NCI-H2107 treated with DMSO at 0.1 percent for 48 hours (cell line): ENCODE results near the gene CFAP410.
"Not testable (repeated sequence)": the region's sequence is repeated elsewhere in the genome, so short reads cannot be mapped to it uniquely, and the experiment has no call there.

Experiments
- DNase-seq: peaks from one replicate; lab custom pipeline; 2025; ENCODE audit not compliant: unreplicated experiment; lab: John Stamatoyannopoulos, UW

The CFAP410 gene

DNA sequence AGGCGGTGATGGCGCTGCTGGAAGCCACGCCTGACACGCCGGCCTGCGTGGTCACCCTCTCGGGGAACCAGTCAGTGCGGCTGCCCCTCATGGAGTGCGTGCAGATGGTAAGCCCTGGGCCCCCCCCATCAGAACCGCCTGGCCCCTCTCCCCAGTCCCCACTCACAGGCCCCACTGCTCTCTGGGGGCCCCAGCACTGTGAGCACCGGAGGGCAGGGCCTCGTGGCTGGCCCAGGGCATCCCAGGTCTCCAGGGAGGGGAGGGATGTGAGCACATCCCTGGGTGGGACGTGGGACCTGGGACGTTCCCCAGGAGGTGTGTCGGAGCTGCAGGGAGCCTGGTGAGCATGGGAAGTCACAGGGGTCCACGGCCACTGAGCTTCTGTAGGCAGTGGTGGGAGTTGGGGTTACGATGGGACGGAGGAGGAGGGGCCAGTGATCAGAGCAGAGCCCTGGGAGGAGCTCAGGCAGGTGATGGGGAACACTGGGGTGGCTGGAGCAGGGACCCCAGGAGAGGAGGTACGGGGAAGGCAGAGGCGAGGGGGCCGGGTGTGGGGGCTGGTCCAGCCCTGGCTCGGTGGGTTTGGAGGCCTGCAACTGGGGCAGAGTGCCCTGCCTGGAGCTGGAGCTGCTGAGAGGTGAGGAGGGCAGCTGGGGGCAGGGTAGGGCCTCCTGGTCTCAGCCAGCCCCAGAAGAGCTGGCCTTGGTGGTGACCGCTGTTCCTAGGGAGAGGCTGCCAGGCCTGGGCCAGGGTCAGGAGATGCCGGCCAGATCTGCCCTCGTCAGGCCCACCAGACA is 20.5 kb downstream of the CFAP410 start:
- no peak for DNase-seq

DNA sequence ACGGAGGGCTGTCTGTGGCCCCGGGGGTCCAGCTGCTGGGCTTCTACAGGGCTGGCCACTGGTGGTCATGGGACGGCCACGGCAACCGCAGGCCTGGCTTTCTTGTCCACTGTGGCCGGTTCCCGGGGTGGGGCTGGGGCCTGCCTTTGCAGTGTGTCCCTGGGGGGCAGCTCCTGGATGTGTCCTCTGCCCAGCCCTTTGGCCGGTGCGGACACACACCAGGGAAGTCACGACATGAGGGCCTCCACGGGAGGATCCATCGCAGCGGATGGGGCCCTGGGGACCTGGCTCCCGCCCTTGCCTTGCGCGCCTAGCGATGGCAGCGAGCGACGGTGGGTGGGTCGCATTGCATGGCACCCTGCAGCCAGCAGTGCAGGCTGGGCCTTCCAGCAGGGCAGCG is 21.3 kb downstream of the CFAP410 start:
- DNase-seq: no peak

DNA sequence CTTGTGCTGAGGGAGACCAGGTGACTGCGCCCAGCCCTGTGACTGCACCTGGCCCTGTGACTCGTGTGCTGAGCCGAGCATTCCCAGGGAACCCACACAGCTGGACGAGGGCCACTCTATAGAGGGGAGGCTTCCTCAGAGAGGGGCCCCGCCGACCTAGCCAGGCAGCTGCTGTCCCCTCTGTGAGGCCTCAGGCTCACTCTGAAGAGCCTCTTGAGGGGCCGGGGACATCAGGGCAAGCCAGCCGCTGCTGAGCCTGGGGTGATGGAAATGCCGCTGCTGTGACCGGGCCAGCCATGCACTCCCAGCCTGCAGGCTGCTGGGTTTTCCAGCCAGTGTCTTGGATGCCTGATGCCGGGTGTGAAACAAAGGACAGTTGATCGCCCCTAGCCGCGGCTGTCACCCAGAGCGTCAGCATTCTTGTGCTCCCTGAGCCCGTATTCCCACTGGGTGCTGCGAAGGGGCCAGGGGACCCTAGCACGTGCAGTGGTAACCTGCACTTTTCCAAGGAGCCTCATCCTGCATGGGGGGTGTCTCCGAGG is 21.9 kb downstream of the CFAP410 start:
- DNase-seq: no peak

DNA sequence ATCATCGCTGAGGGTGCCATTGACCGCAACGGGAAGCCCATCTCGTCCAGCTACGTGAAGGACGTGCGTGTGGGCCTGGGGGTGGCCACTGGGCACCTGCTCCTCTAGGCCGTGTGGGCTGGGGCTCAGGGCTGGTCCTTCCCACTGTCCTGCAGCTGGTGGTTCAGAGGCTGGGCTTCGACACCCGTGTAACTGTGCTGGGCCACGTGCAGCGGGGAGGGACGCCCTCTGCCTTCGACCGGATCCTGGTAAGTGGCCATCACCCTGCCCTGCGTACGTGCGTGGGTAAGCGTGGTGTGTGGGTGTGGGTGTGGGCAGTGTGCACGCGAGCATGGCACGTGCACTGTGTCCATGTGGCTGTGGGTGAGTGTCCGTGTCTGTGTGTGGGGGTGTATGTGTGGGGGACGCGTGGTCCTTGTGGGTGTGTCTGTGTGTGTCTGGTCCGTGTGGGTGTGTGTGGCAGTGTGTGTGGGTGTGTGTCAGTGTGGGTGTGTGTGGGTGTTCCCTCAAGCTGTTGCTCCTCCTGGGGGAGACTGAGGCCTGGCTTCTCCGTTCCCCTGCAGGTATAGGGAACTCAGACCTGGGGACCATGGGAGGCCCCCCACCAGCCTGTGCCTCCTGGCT is 22.8 kb downstream of the CFAP410 start:
- DNase-seq: no peak

DNA sequence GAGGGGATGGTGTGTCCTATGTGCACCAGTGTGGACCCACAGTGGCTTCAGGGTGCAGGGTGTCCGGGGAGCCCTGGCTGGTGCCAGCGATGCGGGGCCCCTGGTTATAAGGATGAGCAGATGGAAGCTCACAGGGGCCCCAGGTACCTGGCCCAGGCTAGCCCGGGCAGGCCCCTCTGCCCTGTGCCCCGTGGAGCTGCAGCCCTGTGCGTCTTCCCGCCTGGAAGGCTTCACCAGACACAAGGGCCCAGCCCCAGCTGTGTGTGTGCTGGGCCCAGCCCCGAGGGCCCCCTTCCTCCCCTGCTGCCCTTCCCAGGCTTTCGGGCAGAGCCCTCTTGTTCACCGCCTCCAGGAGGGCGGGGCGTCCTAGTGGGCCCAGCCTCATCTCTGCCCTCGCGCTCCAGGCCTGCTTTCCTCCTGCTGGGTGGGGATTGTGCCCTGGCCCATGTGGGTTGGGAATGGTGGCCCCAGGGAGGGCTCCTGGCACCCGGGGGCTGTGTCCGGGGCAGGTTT is 23.4 kb downstream of the CFAP410 start:
- DNase-seq: no peak

DNA sequence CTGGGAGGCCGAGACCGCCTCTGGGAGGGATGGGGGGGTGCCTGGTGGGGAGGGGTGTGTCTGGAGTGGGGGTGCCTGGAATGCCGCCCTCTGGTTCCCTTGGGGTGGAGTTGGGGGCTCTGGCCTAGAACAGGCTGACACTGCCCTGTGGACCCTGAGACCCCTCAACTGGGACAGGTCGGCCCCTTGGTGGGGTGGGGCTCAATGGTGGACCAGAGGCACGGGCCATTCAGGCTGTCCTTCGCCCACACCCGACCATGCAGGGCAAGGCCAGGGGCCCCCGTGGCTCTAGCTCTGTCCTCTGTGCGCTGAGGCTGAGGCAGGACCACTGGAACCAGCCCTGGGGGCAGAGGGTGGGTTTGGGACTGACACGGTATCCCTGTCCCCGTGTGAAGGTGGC is 24.6 kb downstream of the CFAP410 start:
- DNase-seq: no peak

DNA sequence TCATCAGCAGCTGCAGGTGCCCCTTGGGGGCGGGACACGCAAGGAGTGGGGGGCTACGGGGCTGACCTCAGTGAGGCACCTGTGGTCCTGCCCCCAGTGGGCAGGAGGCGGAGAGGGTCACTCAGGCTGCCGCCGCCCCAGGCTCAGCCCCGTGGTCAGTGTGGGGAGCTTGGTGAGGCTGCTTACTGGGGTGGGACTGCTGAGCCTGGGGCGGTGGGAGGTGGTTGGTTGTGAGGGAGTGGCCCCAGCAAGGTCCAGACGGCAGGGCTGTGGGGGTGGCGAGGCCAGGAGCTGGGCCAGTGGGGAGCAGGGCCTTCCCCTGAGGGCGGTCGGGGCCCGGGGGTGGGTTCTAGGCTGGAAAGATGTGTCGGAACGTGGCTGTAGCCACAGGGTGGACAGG is 25.1 kb downstream of the CFAP410 start:
- no peak for DNase-seq

DNA sequence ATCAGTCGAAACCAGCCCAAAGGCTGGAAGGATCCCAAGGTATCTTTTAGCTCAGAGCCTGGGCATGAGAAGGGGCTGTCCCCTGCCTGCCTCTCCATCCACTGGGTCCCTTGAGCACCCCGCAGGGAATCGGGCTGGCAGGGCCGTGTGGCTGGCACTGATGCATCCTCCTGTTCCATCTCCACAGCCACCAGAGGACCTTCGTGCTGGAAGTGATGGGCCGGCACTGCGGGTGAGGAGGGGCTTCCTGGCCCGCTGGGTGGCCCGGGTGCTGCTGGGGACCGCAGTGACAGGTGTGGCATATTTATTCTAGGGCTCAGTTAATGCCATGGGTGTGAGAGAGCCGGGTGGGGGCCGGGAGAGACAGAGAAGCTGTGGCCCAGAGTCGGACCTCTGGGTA is 25.7 kb downstream of the CFAP410 start:
- no peak for DNase-seq

DNA sequence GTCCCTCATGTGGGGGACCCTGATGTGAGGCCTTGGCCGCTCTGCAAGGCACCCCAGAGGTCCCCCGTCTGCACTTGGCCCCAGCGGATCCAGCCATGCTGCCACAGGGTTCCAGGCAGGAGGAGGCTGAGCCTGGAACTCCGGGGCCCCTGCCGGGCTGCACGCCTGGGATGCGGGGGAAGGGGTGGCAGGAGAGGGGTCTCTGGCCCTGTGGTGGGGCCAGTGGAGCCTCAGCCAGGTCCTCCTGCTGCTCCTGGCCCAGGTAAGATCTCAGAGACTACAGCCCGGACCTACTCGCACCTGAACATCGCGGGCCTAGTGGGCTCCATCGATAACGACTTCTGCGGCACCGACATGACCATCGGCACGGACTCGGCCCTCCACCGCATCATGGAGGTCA is 26.5 kb downstream of the CFAP410 start:
- DNase-seq: no peak

DNA sequence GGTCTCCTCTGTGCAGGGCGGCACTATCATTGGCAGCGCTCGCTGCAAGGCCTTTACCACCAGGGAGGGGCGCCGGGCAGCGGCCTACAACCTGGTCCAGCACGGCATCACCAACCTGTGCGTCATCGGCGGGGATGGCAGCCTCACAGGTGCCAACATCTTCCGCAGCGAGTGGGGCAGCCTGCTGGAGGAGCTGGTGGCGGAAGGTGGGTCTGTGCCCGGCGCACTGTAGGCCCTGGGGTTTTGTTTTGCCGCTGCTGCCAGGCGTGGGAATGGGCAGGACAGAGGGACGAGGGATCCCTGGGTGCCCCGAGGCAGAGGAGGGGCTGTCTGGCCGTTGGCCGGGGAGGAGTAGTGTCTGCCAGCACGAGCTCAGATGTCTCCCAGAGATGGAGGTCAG is 27.1 kb downstream of the CFAP410 start:
- no peak for DNase-seq

DNA sequence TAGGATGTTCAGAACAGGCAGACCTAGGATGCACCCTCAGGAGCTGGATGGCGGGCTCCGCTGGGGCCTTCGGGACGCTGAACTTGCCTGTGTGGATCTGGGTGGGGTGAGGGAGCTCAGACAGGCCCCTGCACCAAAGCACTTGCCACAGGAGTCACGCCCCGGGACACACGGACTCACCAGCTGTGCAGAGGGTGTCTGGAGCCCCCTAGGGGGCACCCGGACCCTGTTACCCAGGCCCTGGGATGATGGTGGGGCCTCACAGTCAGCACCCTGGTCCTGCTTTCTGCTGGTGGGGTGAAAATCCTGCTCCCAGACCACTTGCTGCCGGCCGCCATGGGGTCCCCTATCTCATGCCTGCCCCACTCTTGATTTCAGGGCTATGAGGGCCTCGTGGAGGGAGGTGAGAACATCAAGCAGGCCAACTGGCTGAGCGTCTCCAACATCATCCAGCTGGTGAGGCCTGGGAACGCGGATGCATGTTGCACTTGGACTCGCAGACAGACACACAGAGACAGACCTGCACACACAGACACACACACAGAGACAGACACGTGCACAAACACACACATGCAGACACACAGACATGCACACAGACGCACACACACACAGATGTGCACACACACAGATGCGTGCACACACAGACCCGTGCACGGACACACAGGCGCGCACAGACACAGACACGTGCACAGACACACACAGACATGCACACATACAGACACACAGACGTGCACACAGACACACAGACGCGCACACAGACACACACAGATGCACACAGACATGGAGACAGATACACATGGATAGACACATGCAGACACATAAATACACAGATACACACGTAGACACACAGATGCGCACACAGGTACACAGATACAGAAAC is 28.3 kb downstream of the CFAP410 start:
- DNase-seq: no peak

DNA sequence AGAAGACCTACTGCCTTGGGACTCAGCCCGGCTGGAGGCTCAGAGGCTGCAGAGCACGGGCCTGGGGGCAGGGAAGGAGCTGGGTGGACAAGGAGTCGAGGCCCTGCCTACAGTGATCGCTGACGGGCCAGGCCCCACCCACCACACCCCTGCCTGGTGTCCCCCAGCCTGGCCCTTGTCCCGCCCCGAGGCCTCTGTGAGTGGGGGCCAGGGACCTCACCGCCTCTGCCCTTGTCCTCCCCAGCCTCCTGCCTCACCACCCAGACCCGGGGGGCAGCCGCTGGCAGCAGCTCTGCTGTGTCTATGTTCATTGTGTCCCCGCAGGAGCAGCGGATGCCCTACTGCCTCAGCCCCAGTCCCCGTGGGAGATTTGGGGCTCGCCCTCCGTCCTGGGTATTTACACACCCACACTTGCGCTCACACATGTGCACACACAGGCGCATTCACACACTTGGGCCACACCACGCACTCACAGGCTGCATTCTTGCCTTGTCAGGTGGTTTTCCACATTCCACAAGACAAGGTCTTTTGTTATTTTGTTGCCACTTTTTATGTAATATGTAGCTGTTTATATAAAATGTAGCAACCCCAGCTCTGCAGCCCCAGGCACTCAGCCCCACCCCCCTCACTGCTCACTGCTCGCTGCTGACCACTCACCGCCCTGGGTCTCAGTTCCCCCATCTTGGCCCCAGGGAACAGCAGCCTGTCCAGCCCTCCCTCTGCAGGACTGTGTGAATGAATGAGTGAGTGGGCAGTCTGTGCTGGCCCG is 32.1 kb downstream of the CFAP410 start:
- no peak for DNase-seq

DNA sequence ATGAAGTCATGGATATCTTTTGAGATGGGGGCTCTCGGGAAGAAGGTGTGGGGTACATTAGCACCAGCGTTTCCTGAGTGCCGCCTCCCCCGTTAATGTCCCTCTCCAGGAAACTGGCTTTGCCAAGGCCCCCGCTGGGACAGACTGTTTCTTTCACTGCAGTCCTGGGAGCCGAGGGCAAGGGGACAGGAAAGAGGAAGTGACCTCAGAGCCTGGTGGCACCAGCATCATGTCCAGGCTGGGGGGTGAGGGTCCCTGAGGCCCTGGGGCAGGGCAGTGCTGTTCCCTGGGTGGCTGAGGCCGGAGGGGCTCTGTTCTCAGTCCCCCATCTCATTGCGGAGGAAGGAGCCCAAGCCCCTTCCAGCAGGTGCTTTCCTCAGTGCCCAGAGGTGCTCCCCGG is 33.5 kb downstream of the CFAP410 start:
- DNase-seq: no peak

DNA sequence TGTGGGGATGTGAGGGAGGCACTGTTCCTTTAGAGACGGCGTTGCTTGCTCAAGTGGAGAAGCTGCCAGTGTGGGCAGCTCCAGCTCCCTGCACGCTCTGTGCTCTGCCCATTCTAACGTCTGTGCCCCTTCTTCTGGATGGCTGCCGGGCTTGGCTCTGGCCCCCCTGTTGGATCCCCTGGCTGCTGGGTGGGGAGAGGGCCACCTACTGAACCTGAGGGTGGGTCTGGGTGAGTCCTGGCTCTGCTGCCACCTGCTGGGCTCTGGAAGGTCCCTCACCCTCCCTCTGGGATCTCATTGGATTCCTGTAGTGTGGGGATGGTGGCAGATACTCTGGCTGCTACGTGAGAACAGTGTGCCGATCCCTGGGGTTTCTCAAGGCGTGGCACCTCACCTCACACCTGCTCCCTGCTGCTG is 34.3 kb downstream of the CFAP410 start:
- DNase-seq: peak; percentile 42

DNA sequence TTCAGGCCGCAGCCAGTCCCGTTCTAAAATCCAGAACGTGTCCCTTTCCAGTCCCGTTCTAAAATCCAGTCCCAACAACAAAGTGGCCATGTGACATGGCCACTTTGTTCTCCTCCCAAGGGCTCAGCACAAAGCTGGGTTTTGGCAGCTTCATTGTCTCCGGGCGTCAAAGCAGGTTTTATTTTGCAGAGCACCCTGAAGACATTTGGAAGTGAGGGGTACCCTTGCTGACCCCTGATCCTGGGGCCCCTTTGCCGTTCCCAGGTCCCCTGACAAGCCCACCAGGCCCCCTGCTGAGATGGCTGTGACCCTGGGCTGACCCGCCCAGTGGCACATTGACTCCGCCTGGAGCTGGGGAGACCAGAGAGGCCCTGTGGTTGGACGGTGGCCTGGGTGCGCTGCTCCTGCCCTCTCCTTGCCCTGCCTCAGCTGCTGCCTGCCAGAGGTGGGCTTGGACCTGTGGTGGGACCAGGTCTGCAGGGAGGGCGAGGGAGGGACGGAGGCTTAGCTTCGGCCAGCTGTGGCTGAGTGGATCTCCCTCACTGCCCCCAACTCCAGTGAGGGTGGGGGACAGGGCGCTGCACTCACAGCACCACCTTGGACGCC is 35.1 kb downstream of the CFAP410 start:
- DNase-seq: no peak

DNA sequence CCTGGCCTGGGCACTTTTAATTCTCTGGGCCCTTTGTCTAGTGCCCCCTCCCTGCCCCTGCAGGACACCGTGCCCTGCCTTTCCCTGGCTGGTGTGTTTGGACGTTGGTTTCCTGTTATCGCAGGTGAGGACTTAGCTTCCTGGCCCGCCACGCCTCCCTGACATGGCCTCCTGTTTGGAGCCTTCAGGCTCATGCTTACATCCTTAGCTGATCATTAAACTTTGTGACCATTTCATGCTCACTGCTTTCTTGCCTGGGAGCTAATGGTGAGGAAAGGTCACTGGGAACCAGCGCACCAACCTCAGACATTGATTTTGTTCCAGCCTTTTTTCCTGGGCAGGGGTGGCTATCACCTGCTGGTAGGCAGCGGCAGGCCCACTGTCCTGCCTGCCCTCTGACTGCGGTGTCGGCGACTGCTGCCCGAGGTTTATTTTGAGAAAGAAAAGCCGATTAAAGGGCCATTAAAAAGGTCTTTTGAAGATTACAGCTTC is 35.7 kb downstream of the CFAP410 start:
- no peak for DNase-seq

DNA sequence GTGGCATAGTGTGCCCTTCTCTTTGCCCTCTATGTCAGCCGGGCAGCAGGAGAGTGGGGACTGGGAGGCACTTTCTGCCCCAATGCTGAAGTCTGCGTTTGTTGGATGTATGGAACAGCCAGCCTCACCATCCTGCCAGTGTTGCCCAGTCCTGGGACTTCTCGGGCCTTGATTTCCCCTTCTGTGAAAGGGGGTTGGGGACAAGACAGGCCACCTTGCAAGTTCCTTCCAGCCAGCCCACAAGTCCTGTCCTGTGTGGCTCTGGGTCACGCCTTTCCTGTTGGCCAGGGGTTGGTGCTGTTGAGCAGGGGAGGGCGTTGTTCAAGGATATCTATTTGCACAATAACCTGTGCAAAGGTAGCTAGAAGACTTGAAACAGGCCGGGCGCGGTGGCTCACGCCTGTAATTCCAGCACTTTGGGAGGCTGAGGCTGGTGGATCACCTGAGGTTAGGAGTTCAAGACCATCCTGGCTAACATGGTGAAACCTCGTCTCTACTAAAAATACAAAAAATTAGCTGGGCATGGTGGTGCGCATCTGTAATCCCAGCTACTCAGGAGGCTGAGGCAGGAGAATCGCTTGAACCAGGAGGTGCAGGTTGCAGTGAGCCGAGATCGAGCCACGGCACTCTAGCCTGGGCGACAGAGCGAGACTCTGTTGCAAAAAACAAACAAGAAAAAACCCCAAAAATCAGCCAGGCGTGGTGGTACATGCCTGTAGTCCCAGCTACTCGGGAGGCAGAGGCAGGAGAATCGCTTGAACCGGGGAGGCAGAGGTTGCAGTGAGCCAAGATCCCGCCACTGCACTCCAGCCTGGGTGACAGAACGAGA is 36.4 kb downstream of the CFAP410 start:
- DNase-seq: not testable (repeated sequence)

DNA sequence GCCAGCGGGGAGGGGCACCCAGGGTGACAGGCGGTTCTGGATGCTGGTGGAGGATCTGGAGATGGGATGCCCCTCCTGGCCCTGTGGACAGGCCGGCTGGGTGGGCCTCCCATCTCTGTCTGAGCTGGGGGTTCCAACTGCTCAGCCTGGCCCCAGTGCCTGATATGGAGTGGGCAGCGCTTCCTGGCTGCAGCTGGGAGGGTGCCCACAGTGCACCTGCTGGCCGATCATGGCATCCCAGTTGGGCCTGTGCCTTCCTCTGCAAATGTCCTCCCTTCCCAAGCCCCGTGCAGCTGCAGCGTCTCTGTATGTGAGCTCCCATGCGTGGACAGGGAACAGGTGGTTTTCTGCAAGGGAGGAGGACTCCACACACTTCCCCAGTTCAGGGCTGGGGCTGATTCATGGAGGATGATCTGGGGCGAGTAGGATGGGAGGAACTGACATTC is 37.2 kb downstream of the CFAP410 start:
- DNase-seq: peak; percentile 54

DNA sequence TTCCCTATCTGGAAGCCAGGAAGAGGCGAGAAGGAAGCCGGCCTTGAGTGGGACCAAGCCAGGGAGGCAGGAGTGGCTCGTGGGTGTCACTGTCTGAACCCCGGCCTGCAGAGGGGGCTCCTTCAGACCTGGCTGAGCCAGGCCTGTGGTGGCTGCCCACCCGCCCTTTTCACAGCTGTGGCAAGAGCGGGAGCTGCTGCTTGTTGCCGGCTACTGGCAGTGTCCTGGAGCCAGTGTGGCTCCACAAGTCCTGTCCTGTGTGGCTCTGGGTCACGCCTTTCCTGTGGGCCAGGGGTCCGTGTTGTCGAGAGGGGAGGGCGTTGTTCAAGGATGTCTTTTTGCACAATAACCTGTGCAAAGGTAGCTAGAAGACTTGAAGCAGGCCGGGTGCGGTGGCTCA is 38.0 kb downstream of the CFAP410 start:
- no peak for DNase-seq
